Hepatocyte (in vitro differentiated cells): ENCODE data around the gene CNTNAP2.

Source experiments
- EZH2 ChIP-seq: fragments of 200-600 bp; sonication (generic); IDR thresholded peaks from 2 replicates; pipeline ENCODE4 v1.6.1; 2016; ENCODE audit warnings: antibody characterized with exemption, mild to moderate bottlenecking, borderline replicate concordance
- EZH2phosphoT487 ChIP-seq: fragments of 200-600 bp; sonication (generic); IDR thresholded peaks from one replicate; pipeline ENCODE4 v1.6.1; 2018; ENCODE audit warnings: antibody characterized with exemption, mild to moderate bottlenecking, low read depth, moderate library complexity; ENCODE audit not compliant: unreplicated experiment, severe bottlenecking
- TF ChIP-seq, protein P1 (sequence below): fragments of 200-600 bp; sonication (generic); IDR thresholded peaks from 2 replicates; pipeline ENCODE4 v1.5.1; 2016; ENCODE audit warnings: antibody characterized with exemption, mild to moderate bottlenecking; ENCODE audit not compliant: poor library complexity

DNA sequence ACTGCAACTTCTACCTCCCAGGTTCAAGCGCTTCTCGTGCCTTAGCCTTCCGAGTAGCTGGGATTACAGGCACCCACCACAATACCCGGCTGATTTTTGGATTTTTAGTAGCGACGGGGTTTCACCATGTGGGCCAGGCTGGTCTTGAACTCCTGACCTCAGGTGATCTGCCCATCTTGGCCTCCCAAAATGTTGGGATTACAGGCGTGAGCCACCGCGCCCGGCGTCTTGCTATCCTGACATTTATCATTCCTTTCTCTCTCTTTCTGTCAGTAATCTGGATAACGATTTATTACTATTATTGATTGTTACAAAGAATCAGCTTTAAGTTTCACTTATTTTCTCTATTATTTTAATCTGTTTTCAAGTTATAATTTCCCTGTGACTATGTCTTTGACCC is 548.4 kb downstream of the CNTNAP2 start:
- TF ChIP-seq EZH2phosphoT487 = no peak
- TF ChIP-seq, protein P1, sequence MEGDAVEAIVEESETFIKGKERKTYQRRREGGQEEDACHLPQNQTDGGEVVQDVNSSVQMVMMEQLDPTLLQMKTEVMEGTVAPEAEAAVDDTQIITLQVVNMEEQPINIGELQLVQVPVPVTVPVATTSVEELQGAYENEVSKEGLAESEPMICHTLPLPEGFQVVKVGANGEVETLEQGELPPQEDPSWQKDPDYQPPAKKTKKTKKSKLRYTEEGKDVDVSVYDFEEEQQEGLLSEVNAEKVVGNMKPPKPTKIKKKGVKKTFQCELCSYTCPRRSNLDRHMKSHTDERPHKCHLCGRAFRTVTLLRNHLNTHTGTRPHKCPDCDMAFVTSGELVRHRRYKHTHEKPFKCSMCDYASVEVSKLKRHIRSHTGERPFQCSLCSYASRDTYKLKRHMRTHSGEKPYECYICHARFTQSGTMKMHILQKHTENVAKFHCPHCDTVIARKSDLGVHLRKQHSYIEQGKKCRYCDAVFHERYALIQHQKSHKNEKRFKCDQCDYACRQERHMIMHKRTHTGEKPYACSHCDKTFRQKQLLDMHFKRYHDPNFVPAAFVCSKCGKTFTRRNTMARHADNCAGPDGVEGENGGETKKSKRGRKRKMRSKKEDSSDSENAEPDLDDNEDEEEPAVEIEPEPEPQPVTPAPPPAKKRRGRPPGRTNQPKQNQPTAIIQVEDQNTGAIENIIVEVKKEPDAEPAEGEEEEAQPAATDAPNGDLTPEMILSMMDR = no peak
- no peak for TF ChIP-seq EZH2
